ENCODE measurements around the gene CIT. TPM values are rescaled to one million over a fixed set of nuclear protein-coding genes. Genes with fewer than 3 reads are reported as not detected.

Gene CIT
- total RNA-seq, 1 donor from 2014 or later, result 98.5 TPM

- no peak overlapping the region for H2AFZ ChIP-seq (replicated peaks)
- DNase-seq (ENCODE audit: low spot score), result no peak
- H3K79me2 ChIP-seq (ENCODE audit: low read depth), result peaks cover 8% of the 10 kb centered on the region
- no peaks in the 10 kb centered on the region for H4K20me1 ChIP-seq (ENCODE audit: low read depth)
- Mint-ChIP-seq H3K36me3 (peaks cover 32% of the 10 kb centered on the region), H3K4me3 (no peak overlapping the region), H3K4me1 (no peaks in the 10 kb centered on the region), H3K27me3 (ENCODE audit: insufficient read depth, low read depth) (no peaks in the 10 kb centered on the region), H3K27ac (no peak overlapping the region), H3K9me3 (no peaks in the 10 kb centered on the region)
- H3K27me3 ChIP-seq, result no peaks in the 10 kb centered on the region
- H3K4me1 ChIP-seq, result no peaks in the 10 kb centered on the region
- H3K9me3 ChIP-seq (ENCODE audit: low read depth), result no peaks in the 10 kb centered on the region
- TF ChIP-seq CTCF (IDR thresholded peaks at IDR 0.05) (no peak), EZH2 (IDR thresholded peaks at IDR 0.05) (no peak), EZH2phosphoT487 (IDR thresholded peaks at IDR 0.05) (no peak)
- no peak overlapping the region for H3K27ac ChIP-seq
- no peaks in the 10 kb centered on the region for H3F3A ChIP-seq (ENCODE audit: low read depth)
- H3K4me3 ChIP-seq, result no peak overlapping the region
- peaks cover 2% of the 10 kb centered on the region for H3K36me3 ChIP-seq
- no peak overlapping the region for H3K4me2 ChIP-seq
- H3K9ac ChIP-seq, result no peak overlapping the region
These were observed 57.8 kb downstream of the CIT start for GRCh38 chr12:119819322-119819721.

- no peak overlapping the region for H3K27ac ChIP-seq
- peaks cover 35% of the 10 kb centered on the region for H3K36me3 Mint-ChIP-seq
- no peak overlapping the region for H2AFZ ChIP-seq (replicated peaks)
- H3K27ac Mint-ChIP-seq, result no peak overlapping the region
- peaks cover 2% of the 10 kb centered on the region for H3K27me3 Mint-ChIP-seq (ENCODE audit: insufficient read depth, low read depth)
- no peaks in the 10 kb centered on the region for H3K36me3 ChIP-seq
- H4K20me1 ChIP-seq (ENCODE audit: low read depth), result no peaks in the 10 kb centered on the region
- H3K4me3 ChIP-seq, result no peak overlapping the region
- H3K4me3 Mint-ChIP-seq, result no peak overlapping the region
- H3K27me3 ChIP-seq, result no peaks in the 10 kb centered on the region
- no peaks in the 10 kb centered on the region for H3K9me3 Mint-ChIP-seq
- no peak overlapping the region for H3K9ac ChIP-seq
- H3F3A ChIP-seq (ENCODE audit: low read depth), result no peaks in the 10 kb centered on the region
- H3K4me1 ChIP-seq, result no peaks in the 10 kb centered on the region
- H3K4me2 ChIP-seq, result no peak overlapping the region
- DNase-seq (ENCODE audit: low spot score), result no peak
- H3K4me1 Mint-ChIP-seq, result no peaks in the 10 kb centered on the region
- H3K79me2 ChIP-seq (ENCODE audit: low read depth), result peaks cover 8% of the 10 kb centered on the region
- H3K9me3 ChIP-seq (ENCODE audit: low read depth), result no peaks in the 10 kb centered on the region
- no peak for TF ChIP-seq EZH2 (IDR thresholded peaks at IDR 0.05)
These were observed 59.4 kb downstream of the CIT start for GRCh38 chr12:119817546-119818343.

- no peak overlapping the region for H2AFZ ChIP-seq (replicated peaks)
- peaks cover 12% of the 10 kb centered on the region for H3F3A ChIP-seq (ENCODE audit: low read depth)
- peaks cover 6% of the 10 kb centered on the region for H3K4me1 ChIP-seq
- TF ChIP-seq EZH2 (IDR thresholded peaks at IDR 0.05) (no peak), EZH2phosphoT487 (IDR thresholded peaks at IDR 0.05) (no peak), CTCF (IDR thresholded peaks at IDR 0.05) (no peak)
- H3K27ac ChIP-seq, result no peak overlapping the region
- Mint-ChIP-seq H3K4me3 (no peak overlapping the region), H3K9me3 (peaks cover 6% of the 10 kb centered on the region), H3K27me3 (ENCODE audit: insufficient read depth, low read depth) (peaks cover 2% of the 10 kb centered on the region), H3K4me1 (peaks cover 15% of the 10 kb centered on the region), H3K27ac (no peak overlapping the region), H3K36me3 (peaks cover 30% of the 10 kb centered on the region)
- no peak overlapping the region for H3K9ac ChIP-seq
- H3K4me2 ChIP-seq, result no peak overlapping the region
- peaks cover 16% of the 10 kb centered on the region for H4K20me1 ChIP-seq (ENCODE audit: low read depth)
- H3K79me2 ChIP-seq (ENCODE audit: low read depth), result peaks cover 8% of the 10 kb centered on the region
- no peaks in the 10 kb centered on the region for H3K27me3 ChIP-seq
- H3K9me3 ChIP-seq (ENCODE audit: low read depth), result peaks cover 9% of the 10 kb centered on the region
- H3K4me3 ChIP-seq, result no peak overlapping the region
- no peak for DNase-seq (ENCODE audit: low spot score)
- H3K36me3 ChIP-seq, result peaks cover 8% of the 10 kb centered on the region
These were observed 68.1 kb downstream of the CIT start for GRCh38 chr12:119809023-119809422.

GRCh38 chr12:119808441-119808840 lies 68.7 kb downstream of the CIT start:
- H3K27ac ChIP-seq, result no peak overlapping the region
- no peak overlapping the region for H3K4me2 ChIP-seq
- H3K27ac Mint-ChIP-seq, result no peak overlapping the region
- H3K27me3 Mint-ChIP-seq (ENCODE audit: insufficient read depth, low read depth), result peaks cover 2% of the 10 kb centered on the region
- no peak for DNase-seq (ENCODE audit: low spot score)
- H3K79me2 ChIP-seq (ENCODE audit: low read depth), result peaks cover 8% of the 10 kb centered on the region
- H3K4me3 Mint-ChIP-seq, result no peak overlapping the region
- no peak overlapping the region for H3K4me3 ChIP-seq
- H3K9me3 Mint-ChIP-seq, result peaks cover 6% of the 10 kb centered on the region
- H3K4me1 ChIP-seq, result peaks cover 10% of the 10 kb centered on the region
- H3K27me3 ChIP-seq, result no peaks in the 10 kb centered on the region
- peaks cover 8% of the 10 kb centered on the region for H3K36me3 ChIP-seq
- TF ChIP-seq EZH2 (IDR thresholded peaks at IDR 0.05) (no peak), CTCF (IDR thresholded peaks at IDR 0.05) (no peak), EZH2phosphoT487 (IDR thresholded peaks at IDR 0.05) (no peak)
- H3K9ac ChIP-seq, result no peak overlapping the region
- peaks cover 21% of the 10 kb centered on the region for H3K4me1 Mint-ChIP-seq
- peaks cover 9% of the 10 kb centered on the region for H3K9me3 ChIP-seq (ENCODE audit: low read depth)
- no peak overlapping the region for H2AFZ ChIP-seq (replicated peaks)
- peaks cover 22% of the 10 kb centered on the region for H4K20me1 ChIP-seq (ENCODE audit: low read depth)
- H3F3A ChIP-seq (ENCODE audit: low read depth), result peaks cover 18% of the 10 kb centered on the region
- H3K36me3 Mint-ChIP-seq, result peaks cover 30% of the 10 kb centered on the region

All from neural progenitor cell (in vitro differentiated cells).